ENCODE results near the gene CHID1. TPM values are rescaled to one million over a fixed set of nuclear protein-coding genes. Genes with fewer than 3 reads are reported as not detected.

The CHID1 gene
- polyA plus RNA-seq, 1 donor from 2014 or later: 51.2 TPM

DNA sequence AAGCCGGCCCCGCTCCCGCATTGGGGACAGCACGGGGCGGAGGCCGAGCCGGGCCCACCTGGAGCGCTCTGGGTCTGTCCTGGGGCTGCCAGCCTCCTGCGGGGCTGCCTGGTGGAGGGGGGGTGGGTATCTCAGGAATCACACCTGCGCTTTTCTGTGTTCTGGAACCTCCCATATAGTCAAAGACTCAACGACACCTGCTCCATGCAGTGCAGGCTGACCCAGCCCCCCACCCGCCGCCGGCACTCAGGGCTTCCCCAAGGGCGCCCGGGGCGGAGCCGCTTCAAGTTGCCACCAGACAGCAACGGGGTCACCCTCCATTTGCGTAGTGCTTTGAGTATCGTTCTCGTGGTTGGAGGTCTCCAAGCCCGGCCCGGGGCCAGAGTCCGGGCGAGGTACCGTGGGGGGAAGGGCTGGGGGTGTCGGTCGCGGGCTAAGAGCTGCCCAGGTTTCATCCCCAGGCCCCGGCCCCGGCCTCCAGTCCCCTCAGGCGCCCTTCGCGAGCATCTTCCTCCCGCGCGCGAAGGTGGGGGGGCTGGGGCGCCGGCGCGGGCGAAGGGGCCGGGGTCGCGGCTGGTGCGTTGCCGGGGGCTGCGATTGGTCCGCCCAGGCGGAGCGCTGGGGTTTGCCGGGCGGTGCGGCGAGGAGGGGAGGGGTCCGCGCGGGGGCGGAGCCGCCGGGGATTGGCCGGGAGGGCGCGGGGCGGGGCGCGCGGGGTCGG lies 61.3 kb downstream of the CHID1 start:
- H3K27me3 ChIP-seq (ENCODE audit: insufficient read depth, low read depth, low read length): peaks cover 5% of the 10 kb centered on the region
- H3K9ac ChIP-seq (ENCODE audit: low read length): peak overlapping the region; percentile 63
- no peaks in the 10 kb centered on the region for H3F3A ChIP-seq (ENCODE audit: insufficient read depth, low read length, poor library complexity, severe bottlenecking)
- H3K4me3 ChIP-seq (ENCODE audit: low read length): peak overlapping the region; percentile 73
- H4K20me1 ChIP-seq (ENCODE audit: insufficient read depth): no peaks in the 10 kb centered on the region
- no peaks in the 10 kb centered on the region for H3K36me3 ChIP-seq (ENCODE audit: insufficient read depth, low read length)
- H2AFZ ChIP-seq (ENCODE audit: low read depth, low read length): peak overlapping the region; percentile 56
- H3K9me3 ChIP-seq (ENCODE audit: low read length): no peaks in the 10 kb centered on the region
- H3K79me2 ChIP-seq (replicated peaks; ENCODE audit: insufficient read depth, low read length): no peaks in the 10 kb centered on the region
- H3K27ac ChIP-seq (ENCODE audit: low read length): no peak overlapping the region
- H3K9me2 ChIP-seq (ENCODE audit: insufficient read depth, low read length): no peaks in the 10 kb centered on the region
- H3K4me2 ChIP-seq (ENCODE audit: low read length): peak overlapping the region; percentile 80
- no peak for TF ChIP-seq SMC3 (conservative IDR thresholded peaks at IDR 0.05; ENCODE audit: poor library complexity)
- TF ChIP-seq, protein P1, sequence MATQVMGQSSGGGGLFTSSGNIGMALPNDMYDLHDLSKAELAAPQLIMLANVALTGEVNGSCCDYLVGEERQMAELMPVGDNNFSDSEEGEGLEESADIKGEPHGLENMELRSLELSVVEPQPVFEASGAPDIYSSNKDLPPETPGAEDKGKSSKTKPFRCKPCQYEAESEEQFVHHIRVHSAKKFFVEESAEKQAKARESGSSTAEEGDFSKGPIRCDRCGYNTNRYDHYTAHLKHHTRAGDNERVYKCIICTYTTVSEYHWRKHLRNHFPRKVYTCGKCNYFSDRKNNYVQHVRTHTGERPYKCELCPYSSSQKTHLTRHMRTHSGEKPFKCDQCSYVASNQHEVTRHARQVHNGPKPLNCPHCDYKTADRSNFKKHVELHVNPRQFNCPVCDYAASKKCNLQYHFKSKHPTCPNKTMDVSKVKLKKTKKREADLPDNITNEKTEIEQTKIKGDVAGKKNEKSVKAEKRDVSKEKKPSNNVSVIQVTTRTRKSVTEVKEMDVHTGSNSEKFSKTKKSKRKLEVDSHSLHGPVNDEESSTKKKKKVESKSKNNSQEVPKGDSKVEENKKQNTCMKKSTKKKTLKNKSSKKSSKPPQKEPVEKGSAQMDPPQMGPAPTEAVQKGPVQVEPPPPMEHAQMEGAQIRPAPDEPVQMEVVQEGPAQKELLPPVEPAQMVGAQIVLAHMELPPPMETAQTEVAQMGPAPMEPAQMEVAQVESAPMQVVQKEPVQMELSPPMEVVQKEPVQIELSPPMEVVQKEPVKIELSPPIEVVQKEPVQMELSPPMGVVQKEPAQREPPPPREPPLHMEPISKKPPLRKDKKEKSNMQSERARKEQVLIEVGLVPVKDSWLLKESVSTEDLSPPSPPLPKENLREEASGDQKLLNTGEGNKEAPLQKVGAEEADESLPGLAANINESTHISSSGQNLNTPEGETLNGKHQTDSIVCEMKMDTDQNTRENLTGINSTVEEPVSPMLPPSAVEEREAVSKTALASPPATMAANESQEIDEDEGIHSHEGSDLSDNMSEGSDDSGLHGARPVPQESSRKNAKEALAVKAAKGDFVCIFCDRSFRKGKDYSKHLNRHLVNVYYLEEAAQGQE (IDR thresholded peaks at IDR 0.05; ENCODE audit: borderline replicate concordance): no peak
- no peak for TF ChIP-seq RAD21 (conservative IDR thresholded peaks at IDR 0.05)
- TF ChIP-seq EP300 (conservative IDR thresholded peaks at IDR 0.05; ENCODE audit: poor library complexity, severe bottlenecking): no peak
- no peak for TF ChIP-seq EZH2 (IDR thresholded peaks at IDR 0.05; ENCODE audit: borderline replicate concordance, insufficient read depth, low read length, poor library complexity, severe bottlenecking)
- TF ChIP-seq TAF1 (IDR thresholded peaks at IDR 0.05; ENCODE audit: low read depth): no peak
- no peak for TF ChIP-seq POLR2AphosphoS5 (IDR thresholded peaks at IDR 0.05)
- TF ChIP-seq MXI1 (conservative IDR thresholded peaks at IDR 0.05; ENCODE audit: poor library complexity, severe bottlenecking): no peak
- TF ChIP-seq, protein P2, sequence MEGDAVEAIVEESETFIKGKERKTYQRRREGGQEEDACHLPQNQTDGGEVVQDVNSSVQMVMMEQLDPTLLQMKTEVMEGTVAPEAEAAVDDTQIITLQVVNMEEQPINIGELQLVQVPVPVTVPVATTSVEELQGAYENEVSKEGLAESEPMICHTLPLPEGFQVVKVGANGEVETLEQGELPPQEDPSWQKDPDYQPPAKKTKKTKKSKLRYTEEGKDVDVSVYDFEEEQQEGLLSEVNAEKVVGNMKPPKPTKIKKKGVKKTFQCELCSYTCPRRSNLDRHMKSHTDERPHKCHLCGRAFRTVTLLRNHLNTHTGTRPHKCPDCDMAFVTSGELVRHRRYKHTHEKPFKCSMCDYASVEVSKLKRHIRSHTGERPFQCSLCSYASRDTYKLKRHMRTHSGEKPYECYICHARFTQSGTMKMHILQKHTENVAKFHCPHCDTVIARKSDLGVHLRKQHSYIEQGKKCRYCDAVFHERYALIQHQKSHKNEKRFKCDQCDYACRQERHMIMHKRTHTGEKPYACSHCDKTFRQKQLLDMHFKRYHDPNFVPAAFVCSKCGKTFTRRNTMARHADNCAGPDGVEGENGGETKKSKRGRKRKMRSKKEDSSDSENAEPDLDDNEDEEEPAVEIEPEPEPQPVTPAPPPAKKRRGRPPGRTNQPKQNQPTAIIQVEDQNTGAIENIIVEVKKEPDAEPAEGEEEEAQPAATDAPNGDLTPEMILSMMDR (IDR thresholded peaks at IDR 0.05; ENCODE audit: poor library complexity, severe bottlenecking): no peak

DNA sequence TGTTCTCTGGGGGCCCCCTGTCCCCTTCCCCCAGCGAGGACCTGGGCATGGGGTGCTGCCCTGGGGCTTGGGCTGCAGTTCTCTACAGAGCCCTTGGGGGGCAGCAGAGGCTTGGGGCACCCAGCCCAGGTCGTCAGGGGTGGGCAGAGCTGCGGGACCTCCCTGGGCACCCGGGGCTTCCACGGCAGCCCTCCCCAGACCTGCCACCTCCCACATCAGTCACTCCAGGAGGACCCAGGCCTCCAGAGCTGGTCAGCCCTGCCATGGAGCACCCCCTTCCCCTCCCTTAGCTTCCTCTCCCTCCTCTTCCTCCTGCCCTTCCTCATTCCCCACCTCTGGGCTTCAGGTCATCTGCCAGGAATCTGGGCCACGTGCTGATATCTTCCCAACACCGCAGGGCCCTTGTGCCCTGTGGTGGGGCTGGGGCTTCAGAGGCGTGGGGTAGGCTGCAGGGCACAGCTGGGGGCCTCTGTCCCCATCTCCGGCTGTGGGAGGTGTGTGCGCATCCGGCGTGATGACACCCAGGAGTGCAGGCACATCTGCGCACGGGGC lies 62.2 kb downstream of the CHID1 start:
- peak; percentile 81 for TF ChIP-seq RAD21 (conservative IDR thresholded peaks at IDR 0.05)
- TF ChIP-seq, protein P2 (IDR thresholded peaks at IDR 0.05; ENCODE audit: poor library complexity, severe bottlenecking): peak; percentile 83
- TF ChIP-seq SMC3 (conservative IDR thresholded peaks at IDR 0.05; ENCODE audit: poor library complexity): peak; percentile 72
- no peak for TF ChIP-seq TAF1 (IDR thresholded peaks at IDR 0.05; ENCODE audit: low read depth)
- TF ChIP-seq POLR2AphosphoS5 (IDR thresholded peaks at IDR 0.05): no peak
- Histone ChIP-seq H3F3A (ENCODE audit: insufficient read depth, low read length, poor library complexity, severe bottlenecking) (no peaks in the 10 kb centered on the region), H2AFZ (ENCODE audit: low read depth, low read length) (no peak overlapping the region), H3K4me2 (ENCODE audit: low read length) (no peak overlapping the region), H3K27me3 (ENCODE audit: insufficient read depth, low read depth, low read length) (peaks cover 8% of the 10 kb centered on the region), H3K9me3 (ENCODE audit: low read length) (no peaks in the 10 kb centered on the region), H3K9me2 (ENCODE audit: insufficient read depth, low read length) (no peaks in the 10 kb centered on the region), H3K79me2 (replicated peaks; ENCODE audit: insufficient read depth, low read length) (no peaks in the 10 kb centered on the region), H4K20me1 (ENCODE audit: insufficient read depth) (no peaks in the 10 kb centered on the region), H3K9ac (ENCODE audit: low read length) (peak overlapping the region; percentile 63), H3K4me3 (ENCODE audit: low read length) (peak overlapping the region; percentile 73), H3K27ac (ENCODE audit: low read length) (no peak overlapping the region), H3K36me3 (ENCODE audit: insufficient read depth, low read length) (no peaks in the 10 kb centered on the region)

All from neural cell (in vitro differentiated cells).